Adrenal gland (tissue), 12 donors: ENCODE data around the gene ZIC2. TPM values are rescaled to one million over a fixed set of nuclear protein-coding genes. Genes with fewer than 3 reads are reported as not detected.

Experiments used
- DNase-seq, 7 donors: peaks; one replicate each; pipeline ENCODE4 v3.0.0-alpha.2; 2019 to 2020
- H3K27ac ChIP-seq, 5 donors: fragments of 200-600 bp; sonication (generic) in 4 of 5; 1 replicate in 3 of 5; 2 replicates in 2 of 5; pipeline versions ENCODE4 v1.5.1 to v1.8.0; 2016 to 2020; ENCODE audit warnings: mild to moderate bottlenecking in 1 of 5
- H3K27me3 ChIP-seq: fragments of 200-600 bp; 2 replicates; pipeline ENCODE4 v1.8.0; 2021
- H3K36me3 ChIP-seq, 2 donors: fragments of 200-600 bp; replicated peaks in 1 of 2; 1 replicate in 1 of 2; 2 replicates in 1 of 2; pipeline versions ENCODE4 v1.5.1 to v1.8.0; 2018 to 2022
- H3K4me1 ChIP-seq, 2 donors: fragments of 200-600 bp; replicated peaks in 1 of 2; 1 replicate in 1 of 2; 2 replicates in 1 of 2; pipeline versions ENCODE4 v1.5.1 to v1.8.0; 2018 to 2021
- H3K4me3 ChIP-seq, 4 donors: fragments of 200-600 bp; sonication (generic) in 3 of 4; one replicate each; pipeline ENCODE4 v1.5.1; 2016 to 2018
- H3K9me3 ChIP-seq, 3 donors: fragments of 200-600 bp; sonication (generic) in 1 of 3; replicated peaks in 1 of 3; 1 replicate in 2 of 3; 2 replicates in 1 of 3; pipeline versions ENCODE4 v1.5.1 to v1.8.0; 2016 to 2021
- POLR2A ChIP-seq, 2 donors: fragments of 450-650 bp; IDR thresholded peaks; one replicate each; pipeline ENCODE4 v1.6.1; 2017; ENCODE audit warnings: antibody characterized with exemption in 2 of 2, mild to moderate bottlenecking in 2 of 2, moderate library complexity in 1 of 2
- WGBS, 4 donors: extraction: QIAGEN DNeasy Blood & Tissue Kit in 2 of 4; methylation state at CpG; one replicate each; pipeline versions ENCODE4 v1.1.5 to v1.1.7; 2013 to 2017; 5-methylcytosine and 5-hydroxymethylcytosine counted together
- intact Hi-C, 2 donors: fragments of 100-400 bp; cut with DNase I; formaldehyde crosslinking; loops; one replicate each; pipeline versions ENCODE4 v1.14.1 to v1.15.0; 2022 to 2023
- polyA plus RNA-seq, 3 donors: library from polyadenylated mRNA; stranded (reverse); fragments of 200-250 nt in 2 of 3; fragments of 350-450 nt in 1 of 3; fragmentation: Illumina TruSeq in 1 of 3; extraction: RNeasy Lipid Tissue Mini Kit (QIAGEN cat#74804) in 1 of 3; gene quantifications; one replicate each; pipeline ENCODE4 v1.2.3, GENCODE V29; 2013 to 2014
- total RNA-seq, 9 donors: library from RNA; depleted of rRNA in 4 of 9; stranded (reverse); fragments of >200 nt in 4 of 9; fragments of 120-200 nt in 1 of 9; fragmentation: NEBNext Ultra II Directional in 1 of 9; extraction: Animal tissue kit (Norgen Biotek cat#: 25700) in 1 of 9; gene quantifications; one replicate each; pipeline versions ENCODE4 v1.1.0 to v1.2.4, GENCODE V29; 2013 to 2023
- TF ChIP-seq, protein P1 (sequence below), 6 experiments: fragments of 450-650 bp in 4 of 6; fragments of 200-600 bp in 2 of 6; sonication (generic) in 1 of 6; IDR thresholded peaks; 1 replicate in 5 of 6; 2 replicates in 1 of 6; pipeline versions ENCODE4 v1.5.1 to v1.8.0; 2016 to 2021; ENCODE audit warnings: antibody characterized with exemption in 6 of 6, mild to moderate bottlenecking in 2 of 6, moderate library complexity in 1 of 6
- donor health status: healthy with polysubstance abuse.
- donor health status: Bipolar disorder and iron deficiency.
- donor health status: DM: yes; HTN: yes; CAD: no.
- donor health status: DM: no; HTN: no; CAD: no.
- donor health status: DM: no; HTN: no; CAD: no.
- donor health status: DM: yes; HTN: yes; CAD: no.

Gene ZIC2
- total and polyA plus RNA-seq, 12 donors: 0.43 to 0.46 TPM; not detected in 10

DNA sequence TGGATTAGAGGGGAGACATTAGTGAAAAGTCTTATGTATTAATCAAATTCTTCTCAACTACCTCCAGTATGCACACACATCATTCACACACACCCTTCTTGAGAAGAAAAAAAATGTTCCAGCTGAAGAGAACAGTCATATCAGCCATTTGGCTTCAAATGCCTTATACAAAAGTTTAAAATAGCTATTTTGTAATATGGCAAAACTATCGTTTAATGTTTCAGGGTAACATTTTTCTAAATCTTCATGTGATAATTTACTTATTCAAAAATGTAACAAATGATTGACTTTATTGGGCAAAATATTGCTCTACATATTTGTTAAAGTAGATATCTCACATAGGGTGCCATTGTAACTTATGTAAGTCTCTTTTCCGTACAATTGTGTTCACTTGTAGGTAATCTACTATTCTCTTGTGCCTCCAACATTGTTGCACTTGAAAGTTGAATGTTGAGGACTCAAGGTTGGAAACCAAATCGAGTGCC lies 13.6 kb downstream of the ZIC2 start:
- H3K4me3 ChIP-seq: no peak overlapping the region
- no peaks in the 10 kb centered on the region for H3K9me3 ChIP-seq
- DNase-seq: no peak
- TF ChIP-seq POLR2A (IDR thresholded peaks at IDR 0.05): no peak
- TF ChIP-seq, protein P1, sequence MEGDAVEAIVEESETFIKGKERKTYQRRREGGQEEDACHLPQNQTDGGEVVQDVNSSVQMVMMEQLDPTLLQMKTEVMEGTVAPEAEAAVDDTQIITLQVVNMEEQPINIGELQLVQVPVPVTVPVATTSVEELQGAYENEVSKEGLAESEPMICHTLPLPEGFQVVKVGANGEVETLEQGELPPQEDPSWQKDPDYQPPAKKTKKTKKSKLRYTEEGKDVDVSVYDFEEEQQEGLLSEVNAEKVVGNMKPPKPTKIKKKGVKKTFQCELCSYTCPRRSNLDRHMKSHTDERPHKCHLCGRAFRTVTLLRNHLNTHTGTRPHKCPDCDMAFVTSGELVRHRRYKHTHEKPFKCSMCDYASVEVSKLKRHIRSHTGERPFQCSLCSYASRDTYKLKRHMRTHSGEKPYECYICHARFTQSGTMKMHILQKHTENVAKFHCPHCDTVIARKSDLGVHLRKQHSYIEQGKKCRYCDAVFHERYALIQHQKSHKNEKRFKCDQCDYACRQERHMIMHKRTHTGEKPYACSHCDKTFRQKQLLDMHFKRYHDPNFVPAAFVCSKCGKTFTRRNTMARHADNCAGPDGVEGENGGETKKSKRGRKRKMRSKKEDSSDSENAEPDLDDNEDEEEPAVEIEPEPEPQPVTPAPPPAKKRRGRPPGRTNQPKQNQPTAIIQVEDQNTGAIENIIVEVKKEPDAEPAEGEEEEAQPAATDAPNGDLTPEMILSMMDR (IDR thresholded peaks at IDR 0.05): no peak
- H3K27ac ChIP-seq: no peak overlapping the region
- intact Hi-C loops: no loop called here
- H3K27me3 ChIP-seq: peaks cover 90% of the 10 kb centered on the region
- 22 to 30% (median 26%) methylated on average over 3 of the region's 3 CpGs for WGBS, 4 donors
- H3K4me1 ChIP-seq: no peaks in the 10 kb centered on the region
- no peaks in the 10 kb centered on the region for H3K36me3 ChIP-seq

DNA sequence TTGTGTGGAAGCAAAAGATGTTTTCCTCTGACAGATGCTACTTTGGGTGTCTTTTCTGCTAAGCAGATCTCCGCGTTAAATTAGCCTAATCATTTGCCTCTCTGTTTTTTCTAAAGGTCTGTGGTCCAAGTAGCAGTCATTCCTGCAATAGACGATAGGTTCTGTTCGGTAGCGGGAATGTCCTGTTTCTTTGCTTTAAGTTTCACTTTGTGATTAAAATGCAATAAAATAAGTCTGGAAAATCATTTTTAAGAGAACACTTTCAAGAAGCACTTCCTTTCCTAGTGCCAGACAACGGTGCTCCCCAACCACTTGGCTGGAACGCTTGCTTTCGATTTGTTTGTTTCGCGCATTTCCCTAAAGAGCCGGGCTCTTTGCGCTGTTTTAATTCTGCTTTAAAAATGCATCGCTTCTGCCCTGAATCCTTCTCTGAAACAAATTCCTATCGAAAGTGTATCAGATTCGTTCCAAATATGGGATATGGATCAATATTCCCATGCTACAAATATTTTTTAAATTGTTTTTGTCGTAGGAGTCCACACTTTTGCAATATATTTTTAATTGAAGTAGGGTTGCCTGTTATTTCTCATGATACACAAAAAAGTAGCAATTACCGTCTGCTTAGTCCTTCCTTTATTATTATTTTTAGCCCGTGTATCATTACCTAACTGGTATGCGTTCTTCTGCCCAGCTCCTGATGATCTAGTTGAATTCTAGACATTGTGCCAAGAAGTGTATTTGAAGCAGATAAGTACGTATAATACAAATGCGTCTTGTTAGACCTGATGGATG lies 14.2 kb downstream of the ZIC2 start:
- Histone ChIP-seq H3K36me3 (no peaks in the 10 kb centered on the region), H3K27ac (no peak overlapping the region), H3K4me1 (no peaks in the 10 kb centered on the region), H3K27me3 (peaks cover 83% of the 10 kb centered on the region), H3K4me3 (no peak overlapping the region), H3K9me3 (no peaks in the 10 kb centered on the region)
- whole genome bisulfite sequencing, 4 donors: 12 to 15% (median 14%) methylated on average over 21 of the region's 21 CpGs
- TF ChIP-seq, protein P1 (IDR thresholded peaks at IDR 0.05): no peak
- TF ChIP-seq POLR2A (IDR thresholded peaks at IDR 0.05): no peak
- intact Hi-C loops: no loop called here
- DNase-seq: no peak

DNA sequence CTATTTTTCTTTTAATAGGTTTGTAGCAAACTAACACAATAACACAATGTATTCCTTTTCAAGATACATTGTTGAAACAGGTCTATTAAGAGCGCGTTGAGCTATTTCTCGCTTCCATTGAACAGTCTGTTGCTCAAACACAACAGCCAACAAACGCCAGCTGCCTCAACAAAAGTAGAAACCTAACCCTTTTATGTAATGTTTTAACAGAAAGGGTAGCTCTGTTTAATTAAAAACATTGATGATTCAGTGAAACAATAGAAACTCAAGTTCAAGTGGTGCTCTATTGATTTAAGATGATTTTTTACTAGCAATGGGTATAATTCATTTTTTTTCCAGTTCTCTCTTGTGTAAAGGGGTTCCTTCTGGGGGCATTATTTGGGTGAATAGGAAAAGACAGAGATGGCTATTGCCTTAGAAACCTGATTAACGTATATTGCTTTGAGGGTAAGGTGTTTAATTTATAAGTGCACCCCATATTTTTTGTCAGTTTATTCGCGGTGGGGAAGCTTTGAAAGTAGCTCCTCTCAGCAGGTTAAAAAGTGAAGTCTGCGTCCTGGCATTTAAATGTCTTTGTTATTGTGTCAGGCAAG lies 14.9 kb downstream of the ZIC2 start:
- Histone ChIP-seq H3K27ac (no peak overlapping the region), H3K9me3 (no peaks in the 10 kb centered on the region), H3K4me3 (no peak overlapping the region), H3K27me3 (peaks cover 76% of the 10 kb centered on the region), H3K4me1 (no peaks in the 10 kb centered on the region), H3K36me3 (no peaks in the 10 kb centered on the region)
- no peak for TF ChIP-seq POLR2A (IDR thresholded peaks at IDR 0.05)
- TF ChIP-seq, protein P1 (IDR thresholded peaks at IDR 0.05): no peak
- intact Hi-C loops: no loop called here
- DNase-seq: no peak
- 26 to 29% (median 28%) methylated on average over 8 of the region's 8 CpGs for WGBS, 4 donors

DNA sequence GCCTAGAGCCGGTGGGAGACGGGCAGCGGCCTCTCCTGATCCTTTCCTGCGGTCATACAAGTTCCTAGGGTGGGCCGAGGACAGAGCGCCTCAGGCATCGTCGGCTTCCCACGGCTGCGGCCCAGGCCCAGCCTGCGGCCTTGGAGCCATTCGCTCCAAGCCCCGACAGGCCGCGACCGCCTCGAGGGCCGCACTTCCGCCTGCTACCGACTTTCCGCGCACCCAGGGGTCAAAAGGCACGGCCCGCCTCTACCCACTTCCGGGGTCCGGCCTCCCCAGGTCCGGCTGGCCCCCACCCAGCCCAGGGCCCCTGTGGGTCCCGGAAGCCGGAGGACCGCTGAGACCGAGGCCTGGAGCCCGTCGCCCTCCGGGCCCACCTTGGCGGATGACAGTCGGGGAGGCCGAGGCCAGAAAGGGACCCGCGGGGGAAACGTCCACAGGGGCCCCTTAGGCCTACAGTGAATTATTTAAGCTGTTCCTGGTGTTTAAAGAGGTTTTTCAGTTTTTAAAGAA lies 16.2 kb downstream of the ZIC2 start:
- no peak for DNase-seq
- peaks cover 64% of the 10 kb centered on the region for H3K27me3 ChIP-seq
- no peak for TF ChIP-seq POLR2A (IDR thresholded peaks at IDR 0.05)
- TF ChIP-seq, protein P1 (IDR thresholded peaks at IDR 0.05): no peak
- H3K27ac ChIP-seq: no peak overlapping the region
- intact Hi-C loops: no loop called here
- no peak overlapping the region for H3K4me3 ChIP-seq
- H3K36me3 ChIP-seq: no peaks in the 10 kb centered on the region
- 47 to 91% (median 50%) methylated on average over 12 to 40 of the region's 40 CpGs for WGBS, 4 donors
- no peaks in the 10 kb centered on the region for H3K9me3 ChIP-seq
- H3K4me1 ChIP-seq: no peaks in the 10 kb centered on the region
